ENCODE data around the gene CIPC. TPM values are rescaled to one million over a fixed set of nuclear protein-coding genes. Genes with fewer than 3 reads are reported as not detected.

Gene CIPC
- total and polyA plus RNA-seq, 9 of the 15 experiments (the other 6 are each of a cell fraction or from before 2014, with no cell fraction given), result 5.0 to 16.9 (median 10.7) TPM

GRCh38 chr14:77067632-77068516 is 30.2 kb upstream of the CIPC start (continued):
- TF ChIP-seq REST (IDR thresholded peaks at IDR 0.05; ENCODE audit: borderline replicate concordance) (peak; percentile 83), REST (CRISPR knock-in tag; IDR thresholded peaks at IDR 0.05; ENCODE audit: low read depth) (no peak), BCL6 (CRISPR knock-in tag; IDR thresholded peaks at IDR 0.05) (no peak), ZNF324 (CRISPR knock-in tag; IDR thresholded peaks at IDR 0.05) (no peak), ZKSCAN3 (CRISPR knock-in tag; IDR thresholded peaks at IDR 0.05) (no peak), KHSRP (IDR thresholded peaks at IDR 0.05) (no peak), SLC30A9 (CRISPR knock-in tag; IDR thresholded peaks at IDR 0.05) (no peak), FOS (IDR thresholded peaks at IDR 0.05; ENCODE audit: extremely low read depth, insufficient read length) (no peak), CREM (IDR thresholded peaks at IDR 0.05; ENCODE audit: low read depth) (no peak), SRSF9 (IDR thresholded peaks at IDR 0.05; ENCODE audit: borderline replicate concordance, low read depth, low read length) (no peak), NR4A1 (CRISPR knock-in tag; IDR thresholded peaks at IDR 0.05) (no peak), NR4A1 (tag; IDR thresholded peaks at IDR 0.05) (no peak), ETV5 (CRISPR knock-in tag; IDR thresholded peaks at IDR 0.05; ENCODE audit: low read depth) (no peak), ZNF695 (CRISPR knock-in tag; IDR thresholded peaks at IDR 0.05) (no peak), KLF6 (CRISPR knock-in tag; IDR thresholded peaks at IDR 0.05; ENCODE audit: borderline replicate concordance) (no peak)
- TF ChIP-seq, protein P1, sequence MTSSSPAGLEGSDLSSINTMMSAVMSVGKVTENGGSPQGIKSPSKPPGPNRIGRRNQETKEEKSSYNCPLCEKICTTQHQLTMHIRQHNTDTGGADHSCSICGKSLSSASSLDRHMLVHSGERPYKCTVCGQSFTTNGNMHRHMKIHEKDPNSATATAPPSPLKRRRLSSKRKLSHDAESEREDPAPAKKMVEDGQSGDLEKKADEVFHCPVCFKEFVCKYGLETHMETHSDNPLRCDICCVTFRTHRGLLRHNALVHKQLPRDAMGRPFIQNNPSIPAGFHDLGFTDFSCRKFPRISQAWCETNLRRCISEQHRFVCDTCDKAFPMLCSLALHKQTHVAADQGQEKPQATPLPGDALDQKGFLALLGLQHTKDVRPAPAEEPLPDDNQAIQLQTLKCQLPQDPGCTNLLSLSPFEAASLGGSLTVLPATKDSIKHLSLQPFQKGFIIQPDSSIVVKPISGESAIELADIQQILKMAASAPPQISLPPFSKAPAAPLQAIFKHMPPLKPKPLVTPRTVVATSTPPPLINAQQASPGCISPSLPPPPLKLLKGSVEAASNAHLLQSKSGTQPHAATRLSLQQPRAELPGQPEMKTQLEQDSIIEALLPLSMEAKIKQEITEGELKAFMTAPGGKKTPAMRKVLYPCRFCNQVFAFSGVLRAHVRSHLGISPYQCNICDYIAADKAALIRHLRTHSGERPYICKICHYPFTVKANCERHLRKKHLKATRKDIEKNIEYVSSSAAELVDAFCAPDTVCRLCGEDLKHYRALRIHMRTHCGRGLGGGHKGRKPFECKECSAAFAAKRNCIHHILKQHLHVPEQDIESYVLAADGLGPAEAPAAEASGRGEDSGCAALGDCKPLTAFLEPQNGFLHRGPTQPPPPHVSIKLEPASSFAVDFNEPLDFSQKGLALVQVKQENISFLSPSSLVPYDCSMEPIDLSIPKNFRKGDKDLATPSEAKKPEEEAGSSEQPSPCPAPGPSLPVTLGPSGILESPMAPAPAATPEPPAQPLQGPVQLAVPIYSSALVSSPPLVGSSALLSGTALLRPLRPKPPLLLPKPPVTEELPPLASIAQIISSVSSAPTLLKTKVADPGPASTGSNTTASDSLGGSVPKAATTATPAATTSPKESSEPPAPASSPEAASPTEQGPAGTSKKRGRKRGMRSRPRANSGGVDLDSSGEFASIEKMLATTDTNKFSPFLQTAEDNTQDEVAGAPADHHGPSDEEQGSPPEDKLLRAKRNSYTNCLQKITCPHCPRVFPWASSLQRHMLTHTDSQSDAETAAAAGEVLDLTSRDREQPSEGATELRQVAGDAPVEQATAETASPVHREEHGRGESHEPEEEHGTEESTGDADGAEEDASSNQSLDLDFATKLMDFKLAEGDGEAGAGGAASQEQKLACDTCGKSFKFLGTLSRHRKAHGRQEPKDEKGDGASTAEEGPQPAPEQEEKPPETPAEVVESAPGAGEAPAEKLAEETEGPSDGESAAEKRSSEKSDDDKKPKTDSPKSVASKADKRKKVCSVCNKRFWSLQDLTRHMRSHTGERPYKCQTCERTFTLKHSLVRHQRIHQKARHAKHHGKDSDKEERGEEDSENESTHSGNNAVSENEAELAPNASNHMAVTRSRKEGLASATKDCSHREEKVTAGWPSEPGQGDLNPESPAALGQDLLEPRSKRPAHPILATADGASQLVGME (CRISPR knock-in tag; IDR thresholded peaks at IDR 0.05), result no peak
